Stimulated activated CD8-positive, alpha-beta memory T cell treated with anti-CD3 and anti-CD28 coated beads, Interleukin-4, amount 100 ng/mL, for 4 hours (primary cell): ENCODE results near the gene RABEP1.
A peak's percentile ranks its signal among the peaks of the same experiment; 100 is the strongest.
"Not testable (repeated sequence)": the region's sequence is repeated elsewhere in the genome, so short reads cannot be mapped to it uniquely, and the experiment has no call there.

ENCODE experiments used
- DNase-seq, 2 donors: peaks; one replicate each; pipeline ENCODE4 v3.0.0-alpha.2; 2020; ENCODE audit warnings: low read depth in 2 of 2, low spot score in 1 of 2

RABEP1 gene

GRCh38 chr17:5281814-5282641, at the start of gene RABEP1:
RABEP1 (plus strand) TSS chr17:5282284; CDS start chr17:5282487, 203 bp downstream.
- peak; percentile 88 to 91 for DNase-seq

DNA sequence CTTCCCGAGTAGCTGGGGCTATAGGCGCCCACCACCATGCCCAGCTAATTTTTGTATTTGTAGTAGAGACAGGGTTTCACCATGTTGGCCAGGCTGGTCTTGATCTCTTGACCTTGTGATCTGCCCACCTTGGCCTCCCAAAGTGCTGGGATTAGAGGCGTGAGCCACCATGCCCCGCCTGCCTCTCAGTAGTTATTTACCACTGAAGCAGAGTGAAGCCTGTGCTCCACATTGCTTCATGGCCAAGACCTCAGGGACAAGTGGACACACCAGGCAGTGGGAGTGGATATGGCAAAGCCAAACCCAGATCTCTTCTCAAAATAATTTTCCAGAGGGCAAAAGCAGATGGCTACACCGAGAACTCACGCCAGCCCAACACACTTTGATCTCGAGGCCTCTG, 48.6 kb upstream of the RABEP1 start:
- DNase-seq: not testable (repeated sequence)

DNA sequence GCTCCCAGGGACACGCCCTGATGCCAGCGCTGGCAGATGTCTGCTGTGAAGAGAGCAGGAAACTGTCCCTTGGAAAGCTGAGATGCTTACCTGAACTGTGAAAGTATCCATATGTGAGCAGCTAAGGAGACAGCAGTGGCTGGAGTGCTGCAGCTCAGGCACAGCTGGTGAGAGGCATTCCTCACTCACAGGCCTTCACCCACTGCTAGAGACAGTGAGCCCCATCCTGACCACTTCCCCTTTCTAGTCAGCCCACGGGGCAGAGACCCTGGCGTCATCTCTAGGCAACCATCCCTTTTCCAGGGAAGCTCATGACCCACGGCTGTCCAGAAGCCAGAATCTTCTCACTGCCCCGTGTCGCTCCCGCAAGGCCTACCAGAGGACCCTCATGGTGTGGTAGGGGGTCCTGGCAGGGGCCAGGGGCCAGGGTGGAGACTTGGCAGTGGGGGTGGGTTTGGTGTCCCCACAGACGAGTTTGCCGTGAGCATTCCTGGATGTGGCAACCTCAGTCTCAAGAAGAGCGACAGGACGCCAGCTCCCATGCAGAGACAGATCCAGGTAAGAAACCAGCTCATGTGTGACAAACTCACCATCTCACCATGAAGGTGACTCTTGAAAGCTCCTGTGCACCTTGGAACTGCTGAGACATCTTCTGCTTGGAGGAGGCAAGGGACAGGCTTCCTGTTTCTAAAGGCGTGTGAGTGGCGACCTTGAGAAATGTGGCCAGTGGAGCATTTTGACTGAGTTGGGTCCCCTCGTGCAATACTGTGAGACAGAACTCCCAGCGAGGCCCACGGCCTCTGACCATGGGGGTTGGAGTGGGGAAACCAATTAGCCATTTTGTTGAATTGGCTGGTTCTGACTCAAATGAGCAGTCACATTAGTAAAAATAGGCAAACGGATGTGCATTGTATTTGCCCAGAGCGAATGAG, 47.2 kb upstream of the RABEP1 start, which contains the start of gene SCIMP:
Gene SCIMP, minus strand, starts transcription at position 216 of the 932 bp plus-strand sequence. Its CDS starts 105 bp downstream, at position 111.
- no peak for DNase-seq

DNA sequence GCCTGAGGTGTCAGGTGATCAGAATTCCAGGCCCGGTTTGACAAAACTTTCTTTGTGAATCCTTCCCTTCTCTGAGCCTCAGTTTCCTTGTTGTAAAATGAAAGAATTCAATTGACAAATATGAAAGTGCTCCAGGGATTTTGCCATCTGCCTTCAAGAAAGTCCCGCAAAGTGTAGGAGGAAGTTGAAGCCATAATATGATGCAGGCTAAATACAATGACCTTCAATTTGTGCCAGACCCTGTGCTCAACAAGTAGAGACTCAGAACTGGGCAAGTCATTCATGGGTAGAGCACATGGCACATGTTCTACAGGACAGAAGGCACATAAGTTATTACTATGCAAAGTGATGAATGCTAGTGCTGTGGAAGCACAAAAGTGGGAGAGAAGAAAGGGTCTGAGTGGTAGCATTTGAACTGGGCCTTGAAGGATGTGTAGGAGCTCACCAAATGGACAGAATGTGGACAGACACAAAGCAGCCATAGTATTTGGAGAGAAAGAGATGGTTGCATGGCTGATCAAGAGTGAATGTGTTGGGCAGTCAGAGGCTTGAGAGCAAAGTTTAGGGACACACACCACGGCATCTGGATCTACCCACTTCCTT, 45.0 kb upstream of the RABEP1 start:
- DNase-seq: no peak

GRCh38 chr17:5237541-5238016, 44.5 kb upstream of the RABEP1 start:
- no peak for DNase-seq

GRCh38 chr17:5238333-5238732, 43.8 kb upstream of the RABEP1 start:
- DNase-seq: no peak

DNA sequence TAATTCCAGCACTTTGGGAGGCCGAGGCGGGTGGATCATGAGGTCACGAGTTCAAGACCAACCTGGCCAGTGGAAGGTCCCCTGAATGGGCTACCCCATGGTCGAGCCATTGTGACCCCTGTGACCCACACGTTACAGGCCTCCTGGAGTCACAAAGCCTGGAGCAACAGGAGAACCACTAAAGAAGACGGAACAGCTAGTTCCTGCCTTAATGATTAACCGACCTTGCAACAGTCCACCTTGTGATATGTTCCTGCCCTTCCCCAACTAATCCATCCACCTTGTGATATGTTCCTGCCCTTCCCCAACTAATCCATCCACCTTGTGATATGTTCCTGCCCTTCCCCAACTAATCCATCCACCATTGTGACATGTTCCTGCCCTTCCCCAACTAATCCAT, 42.3 kb upstream of the RABEP1 start:
- DNase-seq: not testable (repeated sequence)

DNA sequence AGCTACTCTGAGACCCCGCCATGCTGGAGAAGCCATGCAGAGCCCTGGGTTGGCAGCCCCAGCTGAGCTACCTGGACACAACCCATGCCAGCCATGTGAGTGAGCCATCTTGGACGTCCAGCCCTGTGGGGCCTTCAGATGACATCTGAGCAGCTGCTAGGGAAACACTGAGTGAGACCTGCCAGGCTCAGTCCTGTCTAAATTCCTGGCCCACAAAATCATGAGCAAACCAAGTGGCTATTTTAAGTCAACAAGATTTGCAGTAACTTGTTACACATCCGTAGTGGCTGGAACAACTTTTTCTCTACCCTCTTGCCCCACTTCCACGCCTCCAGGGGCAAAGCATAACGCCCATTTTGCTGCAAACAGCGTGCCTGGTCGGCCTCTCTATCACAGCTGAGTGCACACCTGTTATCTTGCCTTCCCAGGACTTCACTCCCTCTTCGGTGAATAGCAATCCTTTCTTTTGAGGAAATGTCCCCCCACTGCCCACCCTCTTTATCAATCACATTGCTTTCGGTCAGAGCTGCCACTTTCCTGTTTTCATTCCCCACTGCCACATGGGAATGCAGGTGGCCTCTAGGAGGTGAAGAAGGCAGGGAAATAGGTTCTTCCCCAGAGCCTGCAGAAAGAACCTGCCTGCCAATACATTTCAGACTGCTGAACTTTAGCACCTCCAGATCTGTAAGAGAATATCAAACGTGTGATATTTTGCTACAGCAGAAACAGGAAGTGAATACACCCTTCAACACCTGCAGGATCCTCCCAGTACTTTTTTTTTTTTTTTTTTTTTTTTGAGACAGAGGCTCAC, 40.0 kb upstream of the RABEP1 start:
- no peak for DNase-seq

GRCh38 chr17:5247621-5248020, 34.5 kb upstream of the RABEP1 start:
- DNase-seq: no peak

DNA sequence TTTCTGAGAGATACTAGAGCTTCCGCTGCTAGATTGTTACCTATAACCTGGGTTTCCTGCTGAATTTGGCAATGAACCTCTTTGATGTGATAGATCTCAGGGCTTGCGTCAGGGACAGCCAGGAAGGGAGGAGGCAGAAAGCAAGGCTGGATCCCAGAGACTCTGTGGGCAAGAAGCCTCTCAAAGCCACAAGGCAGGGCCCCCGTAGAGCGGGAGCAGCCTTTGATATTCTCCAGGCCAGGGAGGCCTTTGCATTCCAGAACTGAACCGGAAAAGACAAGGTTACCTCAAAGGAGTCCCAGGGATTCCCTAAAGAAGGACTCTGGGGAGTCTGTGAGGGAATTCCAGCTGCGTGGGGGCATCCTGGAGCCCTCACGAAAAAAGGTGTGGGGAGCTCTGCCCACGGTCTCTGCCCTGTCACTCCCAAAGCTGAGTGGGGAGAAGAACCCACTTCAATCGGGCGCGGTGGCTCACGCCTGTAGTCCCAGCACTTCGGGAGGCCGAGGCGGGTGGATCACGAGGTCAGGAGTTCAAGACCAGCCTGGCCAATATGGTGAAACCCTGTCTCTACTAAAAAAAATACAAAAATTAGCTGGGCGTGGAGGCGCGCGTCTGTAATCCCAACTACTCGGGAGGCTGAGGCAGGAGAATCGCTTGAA, 33.1 kb upstream of the RABEP1 start:
- no peak for DNase-seq

GRCh38 chr17:5249615-5250014, 32.5 kb upstream of the RABEP1 start:
- peak in 1 of 2 donors; percentile 33 for DNase-seq

GRCh38 chr17:5254414-5254813, 27.7 kb upstream of the RABEP1 start:
- DNase-seq: no peak

GRCh38 chr17:5254903-5255521, 27.1 kb upstream of the RABEP1 start:
- no peak for DNase-seq

DNA sequence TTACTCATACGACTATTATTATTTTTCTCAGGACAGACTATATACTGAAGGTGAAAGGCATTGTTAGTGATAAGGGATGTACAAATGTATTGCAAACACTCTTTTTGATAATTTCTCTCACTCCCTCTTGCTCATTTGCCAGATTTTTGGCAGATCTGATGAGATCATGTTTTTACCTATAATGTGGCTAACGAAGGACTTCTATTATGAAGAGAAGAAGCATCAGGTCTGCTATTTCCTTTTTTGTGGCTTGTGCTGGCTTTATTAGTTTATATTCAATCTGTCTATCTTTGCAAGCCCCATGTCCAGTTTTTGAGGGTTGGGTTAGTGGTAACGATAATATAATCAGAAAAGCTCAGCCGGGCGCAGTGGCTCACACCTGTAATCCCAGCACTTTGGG, 25.0 kb upstream of the RABEP1 start:
- no peak for DNase-seq

- no peak for DNase-seq
Measured at GRCh38 chr17:5260542-5260941, 21.5 kb upstream of the RABEP1 start.

DNA sequence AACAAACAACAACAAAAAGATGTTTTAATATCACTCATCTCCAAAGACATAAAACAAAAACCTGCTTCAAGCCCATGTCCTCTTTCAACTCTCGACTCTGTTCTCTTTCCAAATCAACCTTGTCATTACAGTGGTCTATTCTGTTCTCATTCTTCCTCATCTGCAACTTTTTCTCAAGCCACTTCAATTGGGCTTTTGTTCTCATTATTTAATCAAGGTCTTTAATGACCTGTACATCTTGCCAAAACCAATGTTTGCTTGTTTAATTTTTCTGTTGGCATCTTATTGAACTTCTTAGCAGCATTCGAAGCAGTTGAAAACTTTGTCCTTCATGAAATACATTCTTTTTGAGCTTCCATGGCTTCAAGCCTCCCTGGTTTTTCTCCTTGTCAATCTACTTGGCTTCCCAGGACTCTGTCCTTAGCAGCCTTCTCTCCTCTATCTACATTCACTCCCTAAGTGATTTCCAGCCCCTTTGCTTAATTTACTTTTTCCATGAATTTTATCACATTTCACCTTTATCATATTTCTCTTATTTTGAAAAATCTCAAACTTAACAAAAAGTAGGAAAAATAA, 19.6 kb upstream of the RABEP1 start:
- DNase-seq: no peak

- no peak for DNase-seq
Measured at GRCh38 chr17:5263441-5263840, 18.6 kb upstream of the RABEP1 start.

- DNase-seq: no peak
Measured at GRCh38 chr17:5264893-5265292, 17.2 kb upstream of the RABEP1 start.
